Stimulated activated CD4-positive, alpha-beta T cell treated with anti-CD3 and anti-CD28 coated beads, Interleukin-15, amount 100 ng/mL, for 24 hours (primary cell): ENCODE measurements around the gene PUS7L.
A peak's percentile ranks its signal among the peaks of the same experiment; 100 is the strongest.
"Not testable (repeated sequence)": the region's sequence is repeated elsewhere in the genome, so short reads cannot be mapped to it uniquely, and the experiment has no call there.

Experiments used
- DNase-seq: peaks from one replicate; pipeline ENCODE4 v3.0.0-alpha.2; 2020

PUS7L gene

DNA sequence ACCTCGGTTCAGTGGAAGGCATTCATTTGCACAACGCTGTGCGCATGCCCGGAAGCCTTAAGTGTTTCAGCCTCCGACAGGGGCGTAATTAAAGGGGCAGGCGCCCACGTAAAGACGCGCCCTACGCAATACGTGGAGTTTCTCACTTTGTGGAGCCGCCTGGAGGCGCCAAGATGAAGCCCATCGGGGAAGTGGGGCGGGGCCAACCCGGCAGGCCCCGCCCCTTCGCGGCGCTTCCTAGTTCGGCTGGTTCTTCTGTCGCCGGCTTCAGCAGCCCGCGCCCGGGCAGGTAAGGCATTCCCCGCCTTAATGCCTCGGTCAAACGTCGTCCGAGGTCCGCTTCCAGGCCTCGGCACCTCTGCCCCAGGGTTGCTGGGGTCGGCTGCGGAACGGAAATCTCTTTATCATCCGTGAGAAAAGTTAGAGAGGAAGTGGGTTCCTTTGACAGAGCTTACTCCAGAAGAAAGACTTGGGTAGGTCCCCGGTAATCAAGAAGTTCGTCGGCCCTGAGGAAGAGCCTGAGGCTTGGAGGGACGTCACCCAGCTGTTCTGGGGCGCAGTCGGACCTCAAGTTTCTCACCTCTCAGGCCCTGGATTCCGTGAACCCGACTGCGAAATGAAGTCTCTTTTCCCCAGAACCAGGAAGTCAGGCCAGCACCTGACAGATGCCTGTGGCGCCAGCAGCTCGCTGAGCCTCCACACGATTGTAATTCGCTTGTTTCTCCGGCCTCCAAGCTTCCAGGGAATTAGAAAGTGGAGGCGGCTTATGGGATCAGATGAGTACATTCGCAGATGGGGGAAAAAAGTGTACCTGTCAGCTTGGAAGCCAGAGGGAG lies at the start of gene PUS7L, which contains the start of gene IRAK4:
Gene PUS7L (minus strand): TSS at position 63 of the 836 bp plus-strand sequence. CDS start 3,545 bp downstream, outside the sequence.
Gene IRAK4 (plus strand): TSS at position 224 of the 836 bp plus-strand sequence. CDS start 9,161 bp downstream, outside the sequence.
- DNase-seq: peak; percentile 96

DNA sequence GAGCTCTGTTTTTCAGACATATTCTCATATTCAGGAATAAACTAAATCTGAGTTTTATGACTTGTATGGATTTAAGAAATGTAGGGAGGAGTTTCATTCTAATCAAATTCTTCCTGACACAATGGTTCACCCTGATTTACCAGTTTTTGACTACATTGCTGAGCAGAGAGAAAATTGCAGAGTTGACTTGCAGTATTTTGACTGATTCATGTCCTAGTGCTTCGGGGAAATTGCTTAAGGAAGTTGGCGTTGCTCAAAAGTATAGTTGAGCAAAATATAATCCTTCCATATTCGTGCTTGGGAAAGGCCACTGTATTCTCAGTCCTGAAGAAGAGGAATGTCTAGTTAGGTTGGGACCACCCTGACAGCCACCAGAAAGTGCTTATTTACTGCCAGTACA lies 48.8 kb upstream of the PUS7L start:
- DNase-seq: no peak

- DNase-seq: no peak
These were observed 48.1 kb upstream of the PUS7L start for GRCh38 chr12:43806737-43807072.

DNA sequence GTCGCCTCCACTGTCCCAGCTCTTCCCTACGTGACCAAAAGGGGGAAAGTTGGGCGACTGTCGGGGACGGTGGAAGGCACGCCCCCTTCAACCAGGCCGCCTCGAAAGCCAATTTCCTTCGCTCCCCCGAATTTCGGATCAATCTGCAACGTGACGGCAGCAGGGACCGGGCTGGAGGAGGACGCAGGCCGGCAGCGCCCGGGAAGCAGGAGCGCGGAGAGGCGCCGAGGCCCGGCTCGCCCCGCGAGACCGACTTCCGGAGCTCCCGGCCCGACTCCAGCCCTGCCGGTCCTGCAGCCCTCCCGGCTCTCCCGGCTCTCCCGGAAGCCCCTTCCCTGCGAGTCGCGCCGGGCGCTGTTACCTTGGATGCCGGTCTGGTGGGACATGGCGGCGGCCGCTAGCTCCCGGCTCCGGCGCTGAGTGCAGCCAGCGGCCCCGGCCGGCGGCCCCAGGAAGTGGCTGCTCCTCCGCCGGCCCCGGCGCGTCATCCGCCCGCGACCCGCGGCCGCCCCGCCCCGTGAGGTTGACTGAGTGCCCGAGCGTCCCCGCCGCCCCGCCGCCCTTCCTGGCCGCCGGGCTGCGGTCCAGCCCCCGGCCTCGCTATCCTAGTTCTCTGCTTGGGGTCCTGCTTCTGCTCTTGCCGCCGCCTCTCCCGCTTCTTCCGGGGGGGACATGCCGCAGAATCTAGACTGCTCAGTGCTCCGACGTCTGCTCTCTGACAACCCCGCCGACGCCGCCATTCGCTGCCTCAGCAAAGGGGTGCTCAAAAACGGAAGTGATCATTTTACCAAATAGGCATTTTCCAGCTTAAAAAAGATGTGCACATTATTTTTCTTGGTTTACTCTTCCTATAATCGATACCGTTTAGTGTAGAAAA lies 47.5 kb upstream of the PUS7L start, which contains the start of gene TWF1:
Gene TWF1 (minus strand): TSS at position 458 of the 877 bp plus-strand sequence. CDS start 72 bp downstream, at position 386.
- DNase-seq: peak; percentile 92

DNA sequence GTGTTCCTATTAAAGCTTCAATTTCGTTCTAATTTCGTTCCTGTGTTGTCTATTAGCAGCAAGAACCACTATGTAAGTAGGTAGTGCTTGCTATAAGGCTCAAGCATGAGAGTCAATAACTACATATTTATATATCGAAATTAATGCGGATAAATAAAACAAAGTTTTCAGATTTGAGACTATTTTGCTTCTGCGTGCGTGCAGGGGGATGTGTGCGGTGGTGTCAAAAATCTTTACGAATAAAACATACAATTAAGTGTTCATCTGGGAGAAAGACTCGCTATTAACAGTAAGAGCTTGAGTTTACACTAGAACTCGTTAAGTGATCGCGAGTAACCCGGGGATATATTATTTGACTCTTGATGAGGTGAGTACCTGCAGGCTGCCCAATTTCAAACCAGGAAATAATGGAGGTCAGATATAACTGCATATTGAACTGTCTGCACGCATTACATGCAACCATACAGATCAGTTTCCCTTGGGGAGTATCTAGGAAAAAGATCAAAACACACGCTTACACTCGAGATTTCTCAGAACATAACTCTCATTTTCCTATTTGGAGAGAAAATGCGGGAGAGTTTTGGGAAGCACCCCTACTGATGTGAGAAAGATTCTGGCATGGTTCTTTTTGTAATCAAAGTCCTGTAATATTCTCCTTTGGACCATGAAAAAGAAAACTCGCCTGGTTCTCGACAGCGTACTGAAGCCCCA lies 46.7 kb upstream of the PUS7L start:
- no peak for DNase-seq

DNA sequence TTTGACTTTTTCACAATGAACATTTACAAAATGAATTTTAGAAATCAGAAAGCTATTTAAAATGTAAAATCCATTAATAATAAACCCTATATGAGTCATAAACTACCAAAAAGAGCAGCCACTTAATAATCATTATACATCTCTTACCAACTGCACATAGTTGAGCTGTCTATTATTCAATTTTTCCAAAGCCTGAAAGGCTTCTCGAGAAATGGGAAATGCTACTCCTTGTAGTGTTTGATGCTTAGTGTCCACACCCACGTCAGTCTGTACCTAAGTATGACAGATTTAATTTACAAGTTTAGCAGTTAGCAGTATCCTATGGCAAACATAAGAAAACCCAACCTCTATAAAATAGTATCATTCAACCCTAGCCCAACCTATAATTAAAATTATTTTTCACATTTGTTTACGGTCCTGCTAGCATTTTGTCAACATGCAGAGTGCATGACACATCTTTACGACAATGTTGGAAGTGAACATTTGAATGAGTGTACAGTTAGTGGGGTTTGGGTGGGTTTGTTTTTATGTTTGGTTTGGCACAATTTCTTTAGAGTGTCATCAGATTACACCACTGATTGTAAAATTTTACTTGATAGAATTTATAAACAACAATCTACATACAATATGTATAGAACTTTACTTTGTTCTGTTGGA lies 39.1 kb upstream of the PUS7L start:
- no peak for DNase-seq

DNA sequence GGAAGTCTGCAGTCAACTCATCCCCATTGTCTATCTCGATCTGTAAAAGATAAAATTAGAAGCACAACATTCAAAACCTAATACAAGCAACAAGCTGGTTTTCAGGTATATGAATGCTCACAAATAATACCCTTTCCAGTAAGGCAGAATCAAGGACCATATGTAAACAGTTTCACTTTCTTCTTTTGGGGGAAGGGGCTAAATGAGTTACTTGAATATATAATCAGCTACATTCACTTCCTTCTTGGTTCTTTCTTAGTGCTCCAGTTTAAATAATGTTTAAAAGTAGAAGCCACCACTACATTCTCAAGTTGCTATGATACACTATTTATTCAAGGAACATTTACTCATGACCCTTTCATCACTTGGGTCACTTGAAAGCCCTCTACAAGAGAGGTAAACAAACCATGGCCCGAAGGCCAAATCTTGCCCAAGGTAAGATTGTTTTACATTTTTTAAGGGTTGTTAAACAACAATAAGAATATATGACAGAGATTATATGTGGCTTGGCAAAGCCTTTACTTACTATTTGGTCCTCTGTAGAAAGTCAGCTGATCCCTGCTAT lies 37.2 kb upstream of the PUS7L start:
- no peak for DNase-seq

- no peak for DNase-seq
These were observed 31.4 kb upstream of the PUS7L start for GRCh38 chr12:43789941-43790340.

- no peak for DNase-seq
These were observed 28.5 kb upstream of the PUS7L start for GRCh38 chr12:43786899-43787693.

DNA sequence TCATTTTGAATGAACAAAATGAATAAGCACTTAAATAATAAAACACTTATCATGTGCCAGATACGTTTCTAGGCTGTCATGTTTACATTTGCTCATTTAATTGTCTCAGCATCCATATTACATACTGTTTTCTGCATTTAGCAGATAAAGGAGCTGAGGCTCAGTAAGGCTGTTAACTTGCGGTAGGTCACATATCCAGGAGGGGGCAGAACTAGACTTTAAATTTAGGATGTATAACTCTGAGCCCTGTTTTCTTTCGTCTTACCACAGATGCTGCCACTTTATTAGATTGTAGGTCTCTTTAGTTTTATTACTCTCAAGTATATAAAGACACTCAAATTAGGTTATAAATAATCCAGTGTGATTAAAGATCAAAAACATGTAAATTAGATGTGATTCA lies 17.9 kb upstream of the PUS7L start:
- no peak for DNase-seq

DNA sequence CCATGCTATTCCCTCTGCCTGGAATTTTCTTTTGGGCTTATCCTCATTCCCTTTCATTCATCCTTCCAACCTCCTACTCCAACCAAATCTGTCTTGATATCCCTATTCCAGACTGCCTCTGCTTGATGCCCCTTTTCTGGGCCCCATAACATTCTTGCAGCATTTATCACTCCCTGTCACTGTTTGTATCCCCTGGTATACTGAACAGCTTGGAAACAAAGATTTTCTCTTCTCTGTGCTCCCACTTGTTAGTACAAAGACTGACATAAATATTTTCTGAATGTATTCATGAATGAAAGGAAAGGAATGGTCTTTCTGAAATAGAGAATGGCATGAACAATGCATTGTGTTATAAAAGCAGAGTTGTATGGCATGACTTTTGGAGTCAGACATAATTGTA lies 7.7 kb upstream of the PUS7L start:
- no peak for DNase-seq

GRCh38 chr12:43764528-43764927 lies 5.9 kb upstream of the PUS7L start:
- no peak for DNase-seq

DNA sequence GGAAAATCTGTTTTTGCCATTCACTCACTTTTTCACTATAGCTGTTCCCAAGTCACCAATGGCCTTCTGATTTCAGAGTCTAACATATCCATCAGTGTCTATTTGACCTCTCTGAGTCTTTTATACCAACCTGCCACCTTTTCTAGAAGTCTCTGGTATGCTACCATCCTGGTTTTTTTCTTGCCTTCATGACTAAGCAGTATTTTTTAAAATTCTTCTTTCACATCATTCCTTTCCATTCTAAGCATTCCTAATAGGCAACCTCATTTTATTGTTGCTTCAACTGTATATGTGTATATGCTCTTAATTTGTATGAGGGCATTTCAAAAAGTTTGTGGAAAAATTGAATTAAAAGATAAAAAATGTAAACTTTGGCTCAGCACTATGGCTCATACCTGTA lies 5.2 kb upstream of the PUS7L start:
- no peak for DNase-seq

- DNase-seq: no peak
These were observed 4.0 kb upstream of the PUS7L start for GRCh38 chr12:43762596-43762995.

- DNase-seq: no peak
These were observed 2.9 kb upstream of the PUS7L start for GRCh38 chr12:43761500-43761899.

DNA sequence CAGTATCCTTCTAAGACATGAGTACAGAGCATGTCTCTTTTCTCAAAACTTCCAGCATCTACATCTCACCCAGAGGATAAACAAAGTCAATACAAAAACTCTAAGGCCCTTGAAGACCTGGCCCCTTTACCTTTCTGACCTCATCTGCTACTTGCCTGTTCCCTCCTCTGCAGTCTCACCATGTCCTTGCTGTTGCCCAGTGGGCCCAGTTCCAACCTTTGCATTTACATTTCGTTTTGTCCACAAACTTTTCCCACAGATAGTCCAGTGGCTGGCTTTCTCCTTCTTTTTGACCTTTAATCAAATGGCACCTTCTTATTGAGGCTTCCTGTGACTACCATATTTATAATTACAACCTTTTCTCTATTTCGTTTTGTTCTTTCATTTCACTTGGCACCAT lies 1.8 kb upstream of the PUS7L start:
- DNase-seq: no peak

GRCh38 chr12:43758247-43758727 lies 303 bp downstream of the PUS7L start:
- DNase-seq: peak; percentile 32

DNA sequence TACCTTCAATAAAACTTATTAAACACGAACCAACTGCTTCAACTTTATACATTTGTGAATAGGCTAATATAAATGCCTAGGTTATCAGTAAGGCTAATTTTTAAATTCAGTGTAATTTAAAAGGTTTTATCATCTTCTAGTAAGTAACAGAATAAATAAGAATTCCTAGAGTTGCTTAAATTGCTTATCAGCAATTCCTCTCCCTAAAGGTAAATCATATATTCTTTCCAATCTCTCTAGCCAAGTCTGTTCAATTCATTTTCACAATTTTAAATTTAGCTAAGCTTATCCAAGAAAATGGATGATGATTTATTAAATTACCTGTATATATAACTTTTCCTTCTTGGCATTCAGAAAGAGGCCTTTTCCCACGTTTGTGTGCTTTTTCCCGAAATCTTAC lies 4.6 kb downstream of the PUS7L start:
- DNase-seq: no peak

DNA sequence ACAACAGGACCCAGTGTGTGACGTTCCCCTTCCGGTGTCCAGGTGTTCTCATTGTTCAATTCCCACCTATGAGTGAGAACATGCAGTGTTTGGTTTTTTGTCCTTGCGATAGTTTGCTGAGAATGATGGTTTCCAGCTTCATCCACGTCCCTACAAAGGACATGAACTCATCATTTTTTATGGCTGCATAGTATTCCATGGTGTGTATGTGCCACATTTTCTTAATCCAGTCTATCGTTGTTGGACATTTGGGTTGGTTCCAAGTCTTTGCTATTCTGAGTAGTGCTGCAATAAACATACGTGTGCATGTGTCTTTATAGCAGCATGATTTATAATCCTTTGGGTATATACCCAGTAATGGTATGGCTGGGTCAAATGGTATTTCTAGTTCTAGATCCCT lies 7.2 kb downstream of the PUS7L start:
- DNase-seq: not testable (repeated sequence)

GRCh38 chr12:43750814-43751213 lies 7.8 kb downstream of the PUS7L start:
- no peak for DNase-seq

DNA sequence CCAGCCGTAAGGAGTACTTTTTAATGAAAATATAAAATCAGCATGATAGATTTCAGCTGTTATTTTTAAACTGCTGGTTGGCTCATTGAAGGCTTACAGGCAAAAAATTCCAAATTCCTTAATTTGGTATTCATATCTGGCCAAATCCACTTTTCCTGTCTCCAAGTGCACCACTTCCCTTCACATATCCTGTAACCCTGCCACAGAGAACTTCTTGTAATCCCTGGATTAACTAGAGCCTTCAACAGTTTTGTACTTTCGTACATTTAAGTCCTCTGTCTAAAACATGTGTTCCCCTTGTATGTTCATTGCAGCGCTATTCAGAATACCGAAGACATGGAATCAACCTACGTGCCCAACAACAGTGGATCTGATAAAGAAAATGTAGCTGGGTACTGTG lies 9.6 kb downstream of the PUS7L start:
- DNase-seq: no peak
